Heart left ventricle (tissue), 13 donors: ENCODE results near the gene ATXN7L3.

Experiments used
- POLR2A ChIP-seq, 2 donors: fragments of 450-650 bp; IDR thresholded peaks; one replicate each; pipeline ENCODE4 v1.6.1; 2017; ENCODE audit warnings: antibody characterized with exemption in 2 of 2, mild to moderate bottlenecking in 2 of 2, moderate library complexity in 2 of 2
- TF ChIP-seq, protein P1 (sequence below), 12 donors: fragments of 200-600 bp; sonication (generic) in 4 of 12; IDR thresholded peaks; one replicate each; pipeline versions ENCODE4 v1.5.0 to v1.8.0; 2018 to 2022; ENCODE audit warnings: antibody characterized with exemption in 12 of 12, mild to moderate bottlenecking in 5 of 12
- donor health status: ischemic (EF 13 %, LVEDD 7.1; RV severe dilation, severe dysfunction).
- donor health status: DM: no; HTN: yes; CAD: no.
- donor health status: DM: no; HTN: no; CAD: no.
- donor health status: ischemic (EF 25% LVEDD 6.9; RV normal size, moderate dysfunction).
- donor health status: ischemic (EF 25% LVEDD 5.7; RV mildly dilated, moderate dysfunction).
- donor health status: ischemic (EF 35%, LVEDD 5.7; RV mildly dilated, moderate dysfunction).
- donor health status: nonischemic (EF 11% LVEDD 7.7; RV severe dilation, severe dysfunction).
- donor health status: DM: yes; HTN: yes; CAD: no.
- donor health status: PGD.
- donor health status: ischemic (EF 29% LVEDD 5.4; RV normal size, mild dysfunction).
- donor health status: nonischemic (EF 23%, LVEDD 6.1; RV moderate dilation, normal function).

DNA sequence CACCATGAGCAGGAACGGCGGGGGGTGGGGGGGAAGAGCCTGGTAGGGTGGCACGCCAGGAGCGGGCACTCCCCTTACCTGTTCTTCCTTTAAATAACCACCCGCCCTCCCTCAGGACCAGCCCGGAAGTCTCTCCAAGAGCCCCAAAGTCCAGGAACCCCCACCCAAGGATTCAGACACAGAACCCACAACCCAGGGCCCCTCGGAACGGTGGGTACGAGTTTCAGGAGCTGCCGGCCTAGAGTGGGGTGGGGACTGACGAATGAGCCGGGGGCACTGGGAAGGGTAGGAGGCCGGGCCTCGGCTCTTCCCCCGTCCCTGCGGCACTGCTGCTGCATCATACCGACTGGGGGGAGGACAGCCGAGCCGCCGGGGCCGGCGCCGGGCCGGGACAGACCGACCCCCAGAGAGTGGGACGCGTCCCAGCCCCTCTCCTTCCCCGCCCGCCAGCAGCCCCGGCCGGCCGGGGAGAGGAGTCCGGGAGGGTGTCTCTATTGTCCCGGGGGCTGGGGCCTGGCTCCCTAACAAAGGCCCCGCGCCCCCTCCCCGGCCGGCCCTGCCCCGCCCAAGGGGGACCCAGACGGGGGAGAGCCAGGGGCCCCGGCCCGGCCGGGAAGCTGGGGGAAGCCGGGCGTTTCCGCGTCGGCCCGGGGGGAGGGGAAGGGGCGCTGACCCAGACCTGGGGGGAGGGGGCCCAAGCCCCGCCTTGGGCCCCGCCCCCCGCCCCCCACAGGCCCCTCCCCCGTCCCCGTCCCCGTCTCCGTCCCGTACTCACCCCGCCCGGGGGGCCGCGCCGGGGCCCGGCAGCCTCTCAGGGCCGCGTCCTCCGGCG is 747 bp downstream of the ATXN7L3 start:
- TF ChIP-seq, protein P1, sequence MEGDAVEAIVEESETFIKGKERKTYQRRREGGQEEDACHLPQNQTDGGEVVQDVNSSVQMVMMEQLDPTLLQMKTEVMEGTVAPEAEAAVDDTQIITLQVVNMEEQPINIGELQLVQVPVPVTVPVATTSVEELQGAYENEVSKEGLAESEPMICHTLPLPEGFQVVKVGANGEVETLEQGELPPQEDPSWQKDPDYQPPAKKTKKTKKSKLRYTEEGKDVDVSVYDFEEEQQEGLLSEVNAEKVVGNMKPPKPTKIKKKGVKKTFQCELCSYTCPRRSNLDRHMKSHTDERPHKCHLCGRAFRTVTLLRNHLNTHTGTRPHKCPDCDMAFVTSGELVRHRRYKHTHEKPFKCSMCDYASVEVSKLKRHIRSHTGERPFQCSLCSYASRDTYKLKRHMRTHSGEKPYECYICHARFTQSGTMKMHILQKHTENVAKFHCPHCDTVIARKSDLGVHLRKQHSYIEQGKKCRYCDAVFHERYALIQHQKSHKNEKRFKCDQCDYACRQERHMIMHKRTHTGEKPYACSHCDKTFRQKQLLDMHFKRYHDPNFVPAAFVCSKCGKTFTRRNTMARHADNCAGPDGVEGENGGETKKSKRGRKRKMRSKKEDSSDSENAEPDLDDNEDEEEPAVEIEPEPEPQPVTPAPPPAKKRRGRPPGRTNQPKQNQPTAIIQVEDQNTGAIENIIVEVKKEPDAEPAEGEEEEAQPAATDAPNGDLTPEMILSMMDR (IDR thresholded peaks at IDR 0.05) = no peak
- no peak for TF ChIP-seq POLR2A (IDR thresholded peaks at IDR 0.05)
